ENCODE data around the gene PPFIA1.
"Not testable (repeated sequence)": the region's sequence is repeated elsewhere in the genome, so short reads cannot be mapped to it uniquely, and the experiment has no call there.

PPFIA1 gene

DNA sequence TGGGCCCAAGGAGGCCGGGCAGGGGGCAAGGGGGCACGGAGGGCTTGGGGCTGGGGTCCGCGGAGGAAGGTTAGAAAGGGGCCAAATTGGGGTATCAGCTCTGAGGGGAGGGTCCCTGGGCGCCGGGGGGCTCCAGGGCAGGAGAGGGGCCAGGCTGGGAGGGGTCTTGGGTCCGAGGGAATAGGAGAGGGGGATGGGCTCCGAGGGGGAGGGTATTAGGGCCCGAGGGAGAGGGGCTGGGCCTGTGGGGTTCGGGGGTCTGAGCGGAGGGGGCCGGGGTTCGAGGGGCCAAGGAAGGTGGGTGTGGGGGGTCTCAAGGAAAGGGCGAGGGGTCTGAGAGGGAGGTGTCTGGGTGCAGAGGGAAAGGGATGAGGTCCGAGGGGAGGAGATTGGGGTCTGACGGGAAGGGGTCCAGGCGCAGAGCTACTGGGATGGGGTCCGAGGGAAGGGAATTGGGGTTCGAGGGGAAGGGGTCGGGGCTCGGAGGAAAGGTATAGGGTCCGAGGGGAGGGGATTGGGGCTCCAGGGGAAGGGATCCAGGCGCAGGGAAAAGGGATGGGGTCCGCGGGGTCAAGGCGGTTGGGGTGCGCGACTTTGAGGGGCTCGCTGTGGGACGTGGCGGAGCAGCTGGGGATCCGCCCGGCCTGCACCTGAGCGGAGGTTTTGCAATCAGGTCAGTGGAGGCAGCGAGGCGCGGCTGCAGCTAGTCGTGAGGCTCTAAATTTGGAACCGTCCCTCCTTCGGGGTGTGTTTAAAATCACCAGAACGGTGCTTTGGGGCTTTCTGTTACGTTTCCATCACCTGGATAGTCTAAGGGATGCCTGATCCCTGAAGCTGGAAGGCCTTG lies 128.6 kb downstream of the PPFIA1 start:
- DNase-seq = no peak

DNA sequence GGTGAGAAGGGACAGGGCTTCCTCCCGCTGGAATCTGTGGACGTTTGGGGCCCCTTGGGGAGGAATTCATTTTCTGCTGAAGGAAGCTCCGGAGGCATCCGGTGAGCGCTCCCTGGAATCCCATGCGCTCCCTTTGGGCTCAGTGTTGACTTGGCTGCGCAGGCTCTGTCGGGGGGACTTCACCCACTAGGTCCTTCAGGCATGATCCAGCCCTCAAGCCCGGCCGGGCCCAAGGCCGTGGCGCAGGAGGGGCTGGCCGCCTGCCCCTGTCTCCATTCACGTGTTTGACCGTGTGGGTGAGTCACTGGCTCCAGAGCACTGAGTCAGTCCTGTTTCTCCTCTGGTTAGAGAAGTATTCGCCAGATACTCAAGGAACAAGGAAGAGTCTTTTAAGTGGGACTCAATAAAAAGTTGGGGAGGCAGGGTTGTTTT lies 129.2 kb downstream of the PPFIA1 start:
- DNase-seq = no peak

DNA sequence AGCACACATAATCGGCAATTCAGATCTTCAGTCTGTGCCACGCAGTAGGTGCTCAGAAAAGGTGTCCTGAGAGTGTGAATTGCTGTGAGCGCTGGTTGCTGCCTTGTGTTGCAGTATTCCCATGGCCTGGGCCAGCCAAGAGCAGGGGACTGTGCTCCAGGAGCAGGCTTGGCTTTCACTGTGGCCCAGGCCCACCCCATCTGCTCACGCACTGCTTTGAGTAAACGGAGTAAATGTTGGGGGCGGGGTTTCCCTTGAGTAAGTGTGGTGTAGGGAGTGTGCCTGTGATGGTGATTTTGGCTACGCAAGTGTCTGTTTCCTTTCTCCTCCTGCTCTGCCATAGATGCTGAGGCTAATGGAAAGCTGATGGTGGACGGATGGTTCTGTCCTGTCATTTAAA lies 130.2 kb downstream of the PPFIA1 start:
- no peak for DNase-seq

DNA sequence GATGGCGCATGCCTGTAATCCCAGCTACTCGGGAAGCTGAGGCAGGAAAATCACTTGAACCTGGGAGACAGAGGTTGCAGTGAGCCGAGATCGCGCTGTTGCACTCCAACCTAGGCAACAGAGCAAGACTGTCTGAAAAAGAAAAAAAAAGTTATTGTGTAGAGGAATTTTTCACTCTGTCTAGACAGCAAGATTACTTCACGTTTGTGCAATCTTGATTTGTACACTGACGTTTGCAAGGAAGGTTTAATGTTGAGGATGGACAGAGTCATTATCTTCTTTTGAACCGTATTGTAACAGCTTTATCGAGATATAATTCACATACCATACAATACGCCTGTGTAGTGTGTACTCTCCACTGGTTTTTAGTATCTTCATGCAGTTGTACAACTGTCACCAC lies 131.5 kb downstream of the PPFIA1 start:
- DNase-seq = no peak

DNA sequence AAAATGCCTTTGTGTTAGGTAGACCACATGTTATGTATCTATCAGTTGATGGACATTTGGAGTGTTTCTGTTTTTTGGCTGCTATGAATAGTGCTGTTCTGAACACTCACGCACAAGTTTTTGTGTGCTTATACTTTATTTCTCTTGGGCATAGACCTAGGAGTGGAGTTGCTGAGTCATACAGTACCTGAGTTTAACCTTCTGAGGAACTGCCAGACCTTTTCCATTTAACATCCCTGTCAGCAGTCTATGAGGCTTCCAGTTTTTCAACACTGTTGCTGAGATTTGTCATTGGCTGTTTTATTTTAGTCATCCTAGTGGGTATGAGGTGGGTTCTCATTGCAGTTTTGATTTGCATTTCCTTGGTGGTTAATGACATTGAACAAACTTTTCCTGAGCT lies 132.2 kb downstream of the PPFIA1 start:
- no peak for DNase-seq

DNA sequence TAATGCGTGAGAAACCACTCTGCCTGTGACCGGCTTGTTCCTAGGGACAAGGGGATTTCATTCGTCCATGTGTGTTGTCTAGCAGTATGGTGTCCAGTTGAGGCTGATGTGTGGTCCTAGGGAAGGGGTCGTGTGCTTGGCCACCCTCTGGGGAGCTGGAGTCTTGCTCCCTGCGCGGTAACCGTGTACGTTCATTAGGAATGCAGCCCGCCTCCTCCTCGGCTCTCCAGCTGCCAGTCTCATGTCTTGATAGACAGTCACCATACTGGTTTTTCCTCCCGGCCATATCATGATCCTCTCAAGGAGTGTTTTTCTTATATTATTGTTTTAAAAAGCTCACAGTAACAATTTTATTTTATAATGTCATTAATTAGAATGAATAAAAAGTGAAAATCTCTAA lies 133.8 kb downstream of the PPFIA1 start:
- DNase-seq = no peak

DNA sequence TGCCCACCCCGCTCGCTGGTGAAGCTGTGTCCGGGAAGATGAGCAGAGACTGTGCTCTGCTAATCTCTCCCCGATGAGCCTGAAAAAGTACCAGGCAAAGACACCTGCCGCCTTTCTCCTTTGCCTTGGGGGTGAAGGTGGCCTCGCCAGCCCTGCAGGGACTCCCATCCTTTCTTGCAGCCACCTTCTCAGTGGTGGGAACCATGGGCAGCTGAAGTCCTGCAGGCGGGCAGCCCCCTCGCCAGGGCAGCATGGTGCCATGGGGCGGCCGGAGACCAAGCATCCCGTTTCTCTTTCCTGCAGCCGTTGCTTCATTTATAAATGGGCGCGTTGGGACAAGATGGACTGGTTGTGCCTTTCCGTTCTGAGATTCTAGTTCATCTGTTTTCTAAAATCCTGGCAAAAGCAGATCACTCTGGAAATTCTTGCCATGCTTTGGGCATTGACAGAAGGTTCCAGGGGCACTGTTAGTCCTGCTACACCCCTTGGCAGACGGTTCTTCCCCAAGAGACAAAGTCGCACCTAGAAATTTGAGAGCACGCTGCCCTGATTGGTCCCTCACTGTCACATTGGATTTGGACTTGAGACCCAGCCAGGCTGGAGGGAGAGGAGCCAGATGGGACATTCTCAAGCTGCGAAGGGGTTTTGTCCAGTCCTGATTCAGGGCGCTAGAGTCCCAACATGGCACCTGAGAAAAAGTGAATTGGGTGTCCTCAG lies 135.3 kb downstream of the PPFIA1 start:
- DNase-seq = no peak

DNA sequence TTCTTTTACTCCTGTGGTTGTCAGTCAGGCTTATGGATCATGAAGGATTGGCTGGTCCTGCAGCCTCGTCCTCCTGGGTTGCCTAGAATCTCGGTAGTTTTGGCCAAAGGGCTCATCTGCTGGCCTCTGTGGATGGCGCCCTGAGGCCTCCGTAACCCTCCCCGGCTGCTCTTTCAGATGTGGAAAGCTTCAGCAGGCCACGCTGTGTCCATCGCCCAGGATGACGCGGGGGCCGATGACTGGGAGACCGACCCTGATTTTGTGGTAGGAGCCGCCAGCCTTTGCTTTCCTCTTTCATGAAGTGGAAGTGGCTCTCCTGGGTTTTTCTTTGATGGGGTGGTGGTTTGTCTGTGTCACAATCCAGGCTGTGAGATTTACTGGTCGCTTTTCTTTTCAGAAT lies 136.6 kb downstream of the PPFIA1 start:
- DNase-seq = no peak

DNA sequence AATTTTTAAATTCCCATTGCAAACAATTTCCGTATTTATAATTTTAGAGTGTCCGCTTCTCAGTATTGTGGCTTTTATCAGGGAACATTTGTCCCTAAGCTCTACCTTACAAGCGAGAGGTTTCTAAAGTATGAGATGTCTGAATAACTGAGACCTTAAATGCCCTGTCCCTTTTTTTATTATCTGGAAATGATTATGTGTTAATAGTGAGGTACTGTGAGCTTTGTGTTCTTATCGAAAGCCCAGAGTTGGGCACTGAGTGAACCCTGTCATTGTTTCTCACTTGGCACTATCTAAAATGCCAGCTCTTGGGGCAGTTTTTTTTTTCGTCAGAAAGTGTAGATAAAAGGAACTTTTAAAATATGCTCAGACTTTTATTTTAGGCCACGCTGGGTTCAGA lies 137.3 kb downstream of the PPFIA1 start:
- DNase-seq = no peak

DNA sequence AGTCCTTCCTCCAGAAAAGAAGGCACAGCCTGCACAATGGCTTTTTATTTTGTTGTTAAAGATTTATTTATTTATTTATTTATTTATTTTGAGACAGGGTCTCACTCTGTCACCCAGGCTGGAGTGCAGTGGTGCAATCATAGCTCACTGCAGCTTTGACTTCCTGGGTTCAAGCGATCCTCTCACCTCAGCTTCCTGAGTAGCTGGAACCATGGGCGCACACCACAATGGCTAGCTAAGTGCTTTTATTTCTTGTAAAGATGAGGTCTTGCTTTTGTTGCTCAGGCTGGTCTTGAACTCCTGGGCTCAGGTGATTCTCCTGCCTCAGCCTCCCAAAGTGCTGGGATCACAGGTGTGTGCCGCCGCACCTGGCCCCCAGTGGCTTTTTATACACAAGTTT lies 137.8 kb downstream of the PPFIA1 start:
- not testable (repeated sequence) for DNase-seq

DNA sequence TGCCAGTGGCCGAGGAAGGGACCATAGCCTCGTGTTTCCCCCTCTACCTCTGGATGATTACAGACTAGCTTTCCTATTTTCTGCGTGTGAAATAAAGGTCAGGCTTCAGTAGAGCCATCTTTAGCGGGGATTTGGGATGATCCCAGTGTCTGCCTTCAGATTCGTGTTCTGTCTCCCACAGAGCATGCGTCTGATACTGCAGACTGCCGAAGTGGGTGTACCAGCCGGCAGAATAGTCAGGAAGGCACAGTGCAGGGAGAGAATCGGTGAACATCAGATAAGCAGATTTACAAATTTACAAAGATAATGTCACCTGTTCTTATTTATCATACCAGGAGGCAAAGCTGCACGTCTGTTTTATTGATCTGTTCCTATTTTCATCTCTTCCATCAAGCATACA lies 138.9 kb downstream of the PPFIA1 start:
- DNase-seq = no peak

DNA sequence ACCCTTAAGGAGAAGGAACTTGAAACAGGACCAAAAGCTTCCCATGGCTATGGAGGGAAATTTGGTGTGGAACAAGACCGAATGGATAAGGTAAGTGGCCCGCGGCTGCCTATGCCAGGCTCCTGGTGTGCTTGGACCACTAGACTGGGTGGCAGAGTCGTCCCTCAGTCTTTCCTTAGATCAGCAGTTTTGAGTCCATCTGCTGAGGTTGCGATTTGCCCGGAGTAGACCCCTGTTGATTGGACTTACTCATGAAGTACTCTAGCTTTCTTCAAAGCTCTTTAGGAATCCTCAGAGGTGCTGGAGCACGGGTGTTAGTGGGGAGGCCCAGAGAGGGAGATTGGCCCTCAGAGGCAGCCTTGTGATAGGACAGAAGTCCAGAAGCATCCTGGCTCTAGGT lies 139.4 kb downstream of the PPFIA1 start:
- DNase-seq = no peak

DNA sequence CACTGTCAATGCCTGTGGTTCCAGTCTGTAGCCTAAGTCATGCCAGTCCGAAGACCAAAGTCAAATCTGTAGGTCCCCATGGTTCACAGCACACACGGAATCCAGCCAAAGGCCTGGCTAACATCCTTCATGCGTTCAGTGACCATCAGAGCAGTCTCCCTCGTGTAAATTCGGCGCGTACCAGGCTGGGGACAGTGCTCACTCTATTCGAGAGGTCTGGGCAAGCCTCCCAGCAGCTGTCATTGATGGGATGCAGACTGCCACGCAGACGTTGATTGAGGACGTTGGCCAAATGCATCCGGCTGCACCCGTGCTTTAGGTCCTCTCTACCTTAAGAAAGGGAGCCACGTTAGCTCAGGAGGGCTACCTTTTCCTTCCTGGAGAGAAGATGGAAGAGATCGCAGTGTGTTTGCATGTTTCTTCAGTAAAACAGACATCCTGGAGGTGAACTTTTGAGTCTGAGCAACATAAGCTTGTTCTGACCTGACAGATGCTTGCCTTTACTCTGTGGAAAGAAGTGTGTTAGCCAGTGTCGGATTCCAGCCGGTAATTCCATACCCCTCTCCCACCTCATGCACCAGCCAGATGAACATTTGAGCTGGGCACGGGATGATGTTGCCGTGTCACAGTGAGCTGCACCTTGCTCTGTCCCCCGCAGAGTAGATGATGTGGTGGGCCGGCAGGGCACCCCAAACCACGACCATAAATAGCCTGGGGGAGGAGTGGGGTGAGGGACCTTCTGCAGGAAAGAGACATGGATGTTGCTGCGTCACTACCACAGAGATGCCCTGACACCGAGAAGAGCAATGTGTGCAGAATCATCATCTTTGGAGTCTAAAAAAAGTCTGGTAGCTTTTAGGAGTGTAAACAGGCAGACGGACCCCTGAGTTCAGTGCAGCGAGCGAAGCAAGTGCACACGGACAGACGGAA lies 140.1 kb downstream of the PPFIA1 start:
- no peak for DNase-seq

DNA sequence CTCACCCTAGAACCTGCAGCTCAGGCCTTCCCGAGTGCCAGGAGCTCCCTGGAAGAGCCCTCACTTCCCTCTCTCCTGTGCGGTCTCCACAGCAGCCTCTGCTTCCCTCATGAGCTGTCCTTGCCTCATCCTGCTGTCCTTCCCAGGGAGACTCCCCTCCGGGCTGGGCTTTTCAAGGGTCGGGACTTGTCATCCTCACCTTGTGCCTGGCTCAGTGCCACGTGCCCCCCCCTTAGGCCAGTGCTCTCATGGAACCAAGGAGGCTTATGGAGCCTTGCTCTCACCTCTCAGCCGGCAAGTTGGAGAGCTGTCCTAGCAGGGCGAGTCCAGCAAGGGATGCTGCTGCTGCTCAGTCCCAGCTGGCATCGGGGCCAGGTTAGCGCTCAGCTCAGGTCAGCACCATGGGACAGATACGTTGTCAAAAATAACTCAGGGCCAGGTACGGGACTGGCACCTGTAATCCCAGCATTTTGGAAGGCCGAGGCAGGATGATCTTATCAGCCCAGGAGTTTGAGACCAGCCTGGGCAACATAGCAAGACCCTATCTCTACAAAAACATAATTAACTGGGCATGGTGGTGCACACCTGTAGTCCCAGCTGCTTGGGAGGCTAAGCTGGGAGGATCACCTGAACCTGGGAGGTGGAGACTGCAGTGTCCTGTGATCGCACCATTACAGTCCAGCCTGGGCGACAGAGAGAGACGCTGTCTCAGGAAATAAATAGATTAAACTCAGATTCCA lies 141.4 kb downstream of the PPFIA1 start:
- no peak for DNase-seq

DNA sequence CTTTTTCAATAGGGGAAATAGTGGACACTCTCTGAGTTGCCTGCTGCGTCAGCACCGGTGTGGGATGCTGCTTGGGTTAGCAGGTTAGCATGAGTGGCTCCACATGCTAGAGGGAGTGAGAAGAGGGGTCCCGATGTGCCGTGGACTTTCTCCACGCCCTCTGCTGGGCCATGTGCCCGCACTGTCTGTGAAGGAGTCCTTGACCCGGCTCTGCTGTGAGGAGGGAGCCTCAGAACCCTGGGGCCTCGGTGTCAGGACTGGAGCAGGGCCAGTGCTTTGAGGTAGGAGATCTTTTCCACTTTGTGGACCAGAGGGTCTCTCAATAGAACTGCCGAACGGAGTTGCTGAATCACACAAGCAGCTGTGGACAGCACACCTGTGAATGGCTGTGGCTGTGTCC lies 142.7 kb downstream of the PPFIA1 start:
- DNase-seq = no peak

DNA sequence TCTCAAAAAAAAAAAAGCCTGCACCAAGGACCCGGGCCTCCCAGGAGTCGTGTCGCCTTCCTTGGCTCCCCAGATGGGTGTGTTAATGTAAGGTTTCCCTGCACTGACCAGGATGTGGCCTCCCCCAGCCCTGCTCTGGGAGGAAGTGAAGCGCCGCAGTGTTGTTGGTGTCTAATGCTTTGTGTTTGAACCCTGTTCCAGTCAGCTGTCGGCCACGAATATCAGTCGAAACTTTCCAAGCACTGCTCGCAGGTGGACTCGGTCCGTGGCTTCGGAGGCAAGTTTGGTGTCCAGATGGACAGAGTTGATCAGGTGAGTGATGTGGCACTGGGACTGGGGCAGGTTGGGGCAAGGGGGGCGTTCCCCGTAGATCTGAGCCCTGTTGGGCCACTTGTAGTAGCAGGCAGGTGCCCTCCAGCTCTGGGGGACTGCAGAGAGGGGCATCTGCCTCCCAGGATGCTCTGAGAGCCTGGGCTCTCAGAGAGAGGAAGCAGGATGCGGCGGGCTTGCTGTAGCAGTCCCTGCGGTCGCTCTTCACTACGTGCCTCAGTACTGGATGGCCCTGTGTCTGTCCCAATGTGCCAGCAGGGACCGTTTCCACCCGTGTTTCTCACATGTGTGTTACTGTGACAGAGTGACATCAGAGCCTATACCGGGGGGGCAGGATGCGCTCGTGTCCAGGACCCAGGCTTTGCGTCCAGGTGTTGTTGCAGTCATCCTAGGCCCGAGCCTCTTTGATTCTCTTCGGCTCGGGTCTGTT lies 144.0 kb downstream of the PPFIA1 start:
- DNase-seq = no peak

DNA sequence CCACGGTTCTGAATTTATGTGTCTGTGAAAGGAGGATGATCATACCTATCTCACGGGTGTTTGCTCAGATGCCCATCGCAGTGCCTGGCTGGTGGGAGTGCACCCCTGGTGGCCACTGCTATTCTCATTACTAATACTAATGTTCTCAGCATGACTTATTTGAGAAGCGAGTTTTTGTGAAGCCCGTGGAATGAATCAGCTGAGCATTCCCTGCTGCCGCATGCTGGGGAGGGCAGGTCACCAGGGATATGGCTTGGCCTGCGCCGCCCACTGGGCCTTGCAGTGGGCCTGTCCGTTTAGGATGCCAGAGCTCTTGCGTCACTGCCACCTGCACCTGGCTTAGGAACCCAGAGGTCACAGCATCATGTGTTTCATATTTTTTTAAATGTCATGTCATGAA lies 144.7 kb downstream of the PPFIA1 start:
- DNase-seq = no peak

DNA sequence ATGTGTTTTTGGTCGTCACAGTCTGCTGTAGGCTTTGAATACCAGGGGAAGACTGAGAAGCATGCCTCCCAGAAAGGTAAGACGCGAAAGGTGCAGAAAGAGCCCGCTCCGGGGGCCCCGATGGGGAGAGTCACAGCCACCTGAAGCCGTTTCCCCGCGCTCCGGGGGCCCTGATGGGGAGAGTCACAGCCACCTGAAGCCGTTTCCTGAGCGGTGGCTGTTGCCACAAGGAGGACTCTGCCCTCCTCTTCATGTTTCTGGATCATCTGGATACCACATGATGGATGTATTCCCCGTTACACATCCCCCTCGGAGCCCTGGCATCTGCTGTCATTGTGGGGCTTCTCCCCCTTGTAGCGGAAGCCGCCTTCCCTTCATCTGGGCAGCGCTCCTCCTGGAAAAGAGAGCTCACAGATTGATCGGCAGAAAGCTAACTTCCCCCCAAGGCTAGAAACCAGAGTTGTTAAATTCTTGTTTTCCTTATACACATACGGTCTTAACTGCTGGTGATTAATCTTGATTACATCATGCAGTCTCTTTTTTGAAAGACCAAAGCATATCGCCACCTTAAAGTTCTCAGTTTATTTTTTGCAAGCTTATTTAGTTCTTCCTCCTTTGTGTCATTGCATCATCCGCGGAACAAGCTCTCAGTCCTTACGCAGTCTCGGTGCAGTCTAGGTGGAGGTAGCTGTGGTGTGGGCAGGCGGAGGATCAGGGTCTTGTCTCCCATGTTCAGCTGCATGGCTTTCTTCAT lies 145.3 kb downstream of the PPFIA1 start:
- DNase-seq = no peak

DNA sequence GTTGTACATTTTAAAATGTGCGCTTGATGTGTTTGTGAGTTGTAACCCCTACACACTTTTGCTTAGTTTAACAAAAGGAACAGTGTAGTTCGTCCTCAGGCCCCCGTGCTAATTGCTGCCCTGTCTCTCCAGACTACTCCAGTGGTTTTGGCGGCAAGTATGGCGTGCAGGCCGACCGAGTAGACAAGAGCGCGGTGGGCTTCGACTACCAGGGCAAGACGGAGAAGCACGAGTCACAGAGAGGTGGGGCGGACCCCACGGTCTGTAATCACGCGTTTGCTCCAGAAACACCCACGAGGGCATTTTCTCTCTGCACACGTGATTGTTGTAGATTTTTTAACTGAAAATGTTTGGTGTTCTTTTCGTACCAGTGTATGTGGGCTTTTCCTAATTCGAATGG lies 146.4 kb downstream of the PPFIA1 start:
- DNase-seq = no peak

DNA sequence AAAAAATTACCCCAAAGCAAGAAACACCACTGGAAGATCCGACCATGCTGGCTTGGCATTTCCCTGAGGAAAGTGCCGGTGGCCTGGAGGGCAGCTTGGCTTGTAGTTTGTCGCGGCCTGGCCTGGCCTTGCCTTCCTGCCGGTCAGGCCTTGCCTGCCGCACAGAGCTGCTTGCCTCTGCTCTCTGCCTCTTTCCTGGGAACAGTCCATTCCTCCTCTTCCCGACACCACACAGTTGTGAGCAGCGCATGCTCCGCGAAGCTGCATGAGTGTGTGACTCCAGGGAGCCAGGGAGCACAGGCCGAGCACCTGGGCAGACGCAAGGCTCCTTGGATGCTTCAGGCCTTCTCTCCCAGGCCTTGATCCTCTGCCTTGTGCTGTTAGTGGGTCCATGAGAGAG lies 147.6 kb downstream of the PPFIA1 start:
- DNase-seq = no peak
